OCI-LY3 (cell line): ENCODE measurements around the gene ZNF506.

Experiments
- H2AFZ ChIP-seq: fragments of 200-600, 300-600 bp; shearing (Covaris generic); 2 replicates; pipeline ENCODE4 v1.6.0; 2014; ENCODE audit warnings: antibody characterized with exemption, low read depth, low read length
- H3K27ac ChIP-seq: fragments of 200-600, 300-600 bp; sonication (generic); 2 replicates; pipeline ENCODE4 v1.5.1; 2014; ENCODE audit warnings: mild to moderate bottlenecking, low read length, moderate library complexity, mixed read lengths
- H3K27me3 ChIP-seq: fragments of 200-600, 300-600 bp; sonication (generic); 2 replicates; pipeline ENCODE4 v1.6.1; 2014; ENCODE audit warnings: low read depth, low read length, mixed read lengths
- H3K36me3 ChIP-seq: fragments of 200-600, 300-600 bp; sonication (generic); replicated peaks from 2 replicates; pipeline ENCODE3; 2014; ENCODE audit warnings: low read depth, low read length, mixed read lengths
- H3K4me1 ChIP-seq: fragments of 300-600, 200-600 bp; sonication (generic); 2 replicates; pipeline ENCODE4 v1.6.1; 2014; ENCODE audit warnings: low read length, mixed read lengths
- H3K4me2 ChIP-seq: fragments of 200-600, 300-600 bp; sonication (generic); 2 replicates; pipeline ENCODE4 v1.6.1; 2014; ENCODE audit warnings: low read length, mixed read lengths
- H3K4me3 ChIP-seq: fragments of 300-600, 200-600 bp; sonication (generic); 2 replicates; pipeline ENCODE4 v1.5.1; 2014; ENCODE audit warnings: antibody characterized with exemption, mild to moderate bottlenecking, low read length, moderate library complexity
- H3K79me2 ChIP-seq: fragments of 300-600, 200-600 bp; shearing (Covaris generic); 2 replicates; pipeline ENCODE4 v1.6.1; 2014; ENCODE audit warnings: mild to moderate bottlenecking, low read length, mixed read lengths
- H3K9ac ChIP-seq: fragments of 300-600, 200-600 bp; shearing (Covaris generic); 2 replicates; pipeline ENCODE4 v1.6.0; 2014; ENCODE audit warnings: mild to moderate bottlenecking, low read length, moderate library complexity
- H3K9me3 ChIP-seq: fragments of 200-600, 300-600 bp; shearing (Covaris generic); 2 replicates; pipeline ENCODE4 v1.6.1; 2014; ENCODE audit warnings: low read length, mixed read lengths; ENCODE audit not compliant: insufficient read depth
- H4K20me1 ChIP-seq: fragments of 200-600, 300-600 bp; sonication (generic); 2 replicates; pipeline ENCODE4 v1.6.1; 2016; ENCODE audit warnings: low read length, mixed read lengths; ENCODE audit not compliant: insufficient read depth
- CTCF ChIP-seq: fragments of 200-600, 300-600 bp; sonication (generic); IDR thresholded peaks from 2 replicates; pipeline ENCODE4 v1.5.1; 2014; ENCODE audit warnings: antibody characterized with exemption, low read length, low read depth
- EZH2phosphoT487 ChIP-seq: fragments of 200-600 bp; shearing (Covaris generic); IDR thresholded peaks from 2 replicates; pipeline ENCODE4 v1.6.1; 2018; ENCODE audit warnings: antibody characterized with exemption, mixed run types, low read depth

ZNF506 gene

GRCh38 chr19:19778666-19779065, 42.9 kb downstream of the ZNF506 start:
- Histone ChIP-seq H3K4me2 (no peak overlapping the region), H3K27me3 (no peaks in the 10 kb centered on the region), H3K79me2 (peaks cover 38% of the 10 kb centered on the region), H3K9me3 (peaks cover 17% of the 10 kb centered on the region; the same call in 1 of the 2 replicates), H3K36me3 (peaks cover 31% of the 10 kb centered on the region), H3K27ac (no peak overlapping the region), H3K4me3 (no peak overlapping the region), H3K4me1 (peaks cover 14% of the 10 kb centered on the region), H3K9ac (no peak overlapping the region), H2AFZ (no peak overlapping the region), H4K20me1 (no peaks in the 10 kb centered on the region)
- TF ChIP-seq CTCF (no peak), EZH2phosphoT487 (no peak)

GRCh38 chr19:19777692-19778091, 43.9 kb downstream of the ZNF506 start:
- no peak overlapping the region for H3K27ac ChIP-seq
- H3K9me3 ChIP-seq: peaks cover 17% of the 10 kb centered on the region; the same call in 1 of the 2 replicates
- peak overlapping the region; percentile 98 for H3K4me2 ChIP-seq
- peaks cover 31% of the 10 kb centered on the region for H3K36me3 ChIP-seq
- H2AFZ ChIP-seq: no peak overlapping the region
- peaks cover 14% of the 10 kb centered on the region for H3K4me1 ChIP-seq
- peak overlapping the region; percentile 92 for H3K4me3 ChIP-seq
- no peaks in the 10 kb centered on the region for H4K20me1 ChIP-seq
- H3K27me3 ChIP-seq: no peaks in the 10 kb centered on the region
- H3K79me2 ChIP-seq: peaks cover 38% of the 10 kb centered on the region
- H3K9ac ChIP-seq: no peak overlapping the region
- TF ChIP-seq EZH2phosphoT487 (no peak), CTCF (no peak)

- no peak for TF ChIP-seq EZH2phosphoT487
- TF ChIP-seq CTCF: no peak
- peaks cover 38% of the 10 kb centered on the region for H3K79me2 ChIP-seq
- peaks cover 14% of the 10 kb centered on the region for H3K4me1 ChIP-seq
- H3K4me3 ChIP-seq: peak overlapping the region; percentile 92
- H2AFZ ChIP-seq: peak overlapping the region; percentile 92
- H4K20me1 ChIP-seq: no peaks in the 10 kb centered on the region
- H3K27me3 ChIP-seq: no peaks in the 10 kb centered on the region
- peaks cover 31% of the 10 kb centered on the region for H3K36me3 ChIP-seq
- peak overlapping the region; percentile 12; the same call in 1 of the 2 replicates for H3K27ac ChIP-seq
- peak overlapping the region; percentile 98 for H3K4me2 ChIP-seq
- H3K9me3 ChIP-seq: peaks cover 17% of the 10 kb centered on the region; the same call in 1 of the 2 replicates
- peak overlapping the region; percentile 85 for H3K9ac ChIP-seq
Measured at GRCh38 chr19:19776206-19777008, 45.1 kb downstream of the ZNF506 start.

GRCh38 chr19:19775891-19776205, 45.7 kb downstream of the ZNF506 start:
- H4K20me1 ChIP-seq: no peaks in the 10 kb centered on the region
- H3K9ac ChIP-seq: peak overlapping the region; percentile 64
- H3K9me3 ChIP-seq: peaks cover 15% of the 10 kb centered on the region; the same call in 1 of the 2 replicates
- peaks cover 33% of the 10 kb centered on the region for H3K79me2 ChIP-seq
- H3K27me3 ChIP-seq: no peaks in the 10 kb centered on the region
- H3K4me3 ChIP-seq: peak overlapping the region; percentile 92
- peaks cover 14% of the 10 kb centered on the region for H3K4me1 ChIP-seq
- TF ChIP-seq EZH2phosphoT487 (no peak), CTCF (no peak)
- H3K4me2 ChIP-seq: peak overlapping the region; percentile 91
- H3K27ac ChIP-seq: no peak overlapping the region
- peak overlapping the region; percentile 68 for H2AFZ ChIP-seq
- peaks cover 29% of the 10 kb centered on the region for H3K36me3 ChIP-seq
